HG02884 (cell line): Measurements from ENCODE around the gene KLK14.
A peak's percentile ranks its signal among the peaks of the same experiment; 100 is the strongest.

Experiments used
- ATAC-seq: cut with Tn5 transposase; IDR thresholded peaks from one replicate; pipeline ENCODE4 v1.9.1; 2021; ENCODE audit warnings: mild to moderate bottlenecking, moderate library complexity; ENCODE audit not compliant: unreplicated experiment

The KLK14 gene

GRCh38 chr19:51108805-51109146, 26.1 kb upstream of the KLK14 start:
- peak; percentile 10 for ATAC-seq

GRCh38 chr19:51108066-51108804, 25.5 kb upstream of the KLK14 start, which contains the start of gene CTU1:
Gene CTU1 (minus strand): TSS chr19:51108409. CDS start chr19:51104569, 3,840 bp downstream.
- ATAC-seq, result peak; percentile 95

- no peak for ATAC-seq
Observed at GRCh38 chr19:51107406-51108065, 24.8 kb upstream of the KLK14 start.

GRCh38 chr19:51103926-51104341, 21.2 kb upstream of the KLK14 start:
- no peak for ATAC-seq

GRCh38 chr19:51102991-51103390, 20.3 kb upstream of the KLK14 start:
- ATAC-seq, result no peak

GRCh38 chr19:51101171-51101865, 18.6 kb upstream of the KLK14 start:
- ATAC-seq, result no peak

- ATAC-seq, result no peak
Observed at GRCh38 chr19:51100601-51101000, 17.9 kb upstream of the KLK14 start.

- no peak for ATAC-seq
Observed at GRCh38 chr19:51099047-51099382, 16.3 kb upstream of the KLK14 start.

- no peak for ATAC-seq
Observed at GRCh38 chr19:51098365-51099046, 15.8 kb upstream of the KLK14 start.

GRCh38 chr19:51097796-51098195, 15.1 kb upstream of the KLK14 start:
- no peak for ATAC-seq

GRCh38 chr19:51097166-51097738, 14.6 kb upstream of the KLK14 start:
- ATAC-seq, result no peak

- ATAC-seq, result no peak
Observed at GRCh38 chr19:51096473-51097165, 13.9 kb upstream of the KLK14 start.

- ATAC-seq, result no peak
Observed at GRCh38 chr19:51094696-51095279, 12.1 kb upstream of the KLK14 start.

- ATAC-seq, result no peak
Observed at GRCh38 chr19:51093510-51094345, 11.0 kb upstream of the KLK14 start.

GRCh38 chr19:51093101-51093500, 10.4 kb upstream of the KLK14 start:
- no peak for ATAC-seq

- no peak for ATAC-seq
Observed at GRCh38 chr19:51091895-51092873, 9.5 kb upstream of the KLK14 start.

GRCh38 chr19:51091126-51091525, 8.4 kb upstream of the KLK14 start:
- ATAC-seq, result no peak

- ATAC-seq, result no peak
Observed at GRCh38 chr19:51090471-51090870, 7.8 kb upstream of the KLK14 start.
